Measurements from ENCODE around the gene WDR43.

Gene WDR43

DNA sequence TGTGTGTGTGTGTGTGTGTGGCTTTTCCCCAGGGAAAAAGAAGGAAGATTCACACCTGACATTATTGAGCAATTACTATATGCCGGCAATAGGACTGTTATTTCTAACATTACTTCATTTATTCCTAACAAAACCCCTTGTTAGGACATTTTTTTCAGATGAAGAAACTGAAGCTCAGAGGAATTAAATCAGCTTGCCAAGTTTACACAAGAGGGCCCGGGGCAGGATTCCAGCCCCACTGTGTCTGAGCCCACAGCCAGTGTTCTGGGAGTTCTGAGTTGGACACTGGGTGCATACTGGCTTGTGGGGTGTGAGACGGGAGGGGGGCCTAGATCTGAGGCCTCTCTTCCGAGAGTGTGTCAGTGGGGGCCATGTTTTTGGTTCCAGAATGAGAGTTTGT lies 96.6 kb downstream of the WDR43 start:
- DNase-seq (ENCODE audit: low read depth in 2 of 2, low spot score in 1 of 2) = no peak

DNA sequence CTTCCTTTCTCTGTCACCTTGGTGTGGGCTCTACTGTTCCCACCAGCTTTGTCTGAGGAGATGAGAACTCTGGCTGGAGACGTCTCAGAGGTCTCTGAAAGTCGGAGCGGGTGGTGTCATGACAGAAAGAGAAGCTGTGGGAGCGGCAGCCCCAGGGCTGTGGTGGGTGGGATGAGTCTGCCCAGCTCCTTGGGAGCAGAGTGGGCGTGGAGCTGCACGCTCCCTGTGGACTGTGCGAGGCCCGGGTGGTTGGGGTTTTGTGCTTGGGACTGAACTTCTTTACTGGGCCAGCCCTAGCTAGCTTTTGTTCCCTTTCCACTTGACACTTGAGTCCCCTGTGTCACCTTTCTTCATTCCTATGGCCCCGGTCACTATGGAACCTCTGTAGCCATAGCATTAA lies 97.0 kb downstream of the WDR43 start:
- DNase-seq (ENCODE audit: low read depth in 2 of 2, low spot score in 1 of 2) = no peak

DNA sequence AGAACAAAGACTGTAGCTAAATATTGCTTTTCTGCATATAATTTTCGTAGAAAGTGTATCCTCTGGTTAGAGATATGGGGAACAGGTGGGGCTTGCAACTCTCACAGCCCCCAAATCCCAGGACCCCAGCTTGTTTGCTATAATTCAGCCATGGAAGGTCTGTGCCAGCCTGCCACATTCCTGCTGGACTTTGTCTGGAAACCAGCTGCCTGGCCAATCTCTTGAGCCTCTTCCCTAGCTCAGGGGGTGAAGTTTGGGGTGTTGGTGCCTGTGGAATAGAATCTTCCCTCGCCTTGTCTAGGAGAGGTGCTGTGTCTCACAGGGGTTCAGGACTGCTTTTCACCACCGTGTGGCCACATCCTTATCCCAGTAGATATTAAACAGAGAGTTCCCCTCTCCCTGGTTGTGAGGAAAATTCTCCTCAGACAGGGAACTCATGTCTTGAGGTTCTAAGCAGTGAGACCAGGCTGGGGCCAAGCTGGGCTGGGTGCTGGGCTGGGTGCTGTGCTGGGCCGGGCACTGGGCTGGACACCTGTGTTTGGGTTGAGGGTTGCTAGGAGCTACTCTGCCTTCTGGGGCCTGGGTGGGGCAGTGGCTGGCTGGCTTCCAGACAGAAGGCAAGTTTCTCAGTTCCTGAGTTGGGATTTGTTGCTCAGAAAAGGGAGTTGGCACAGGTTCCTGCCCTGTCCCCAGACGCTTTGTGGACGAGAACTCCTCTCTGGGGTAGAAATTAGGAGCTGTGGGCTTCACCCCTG lies 98.9 kb downstream of the WDR43 start:
- no peak for DNase-seq (ENCODE audit: low read depth in 2 of 2, low spot score in 1 of 2)

DNA sequence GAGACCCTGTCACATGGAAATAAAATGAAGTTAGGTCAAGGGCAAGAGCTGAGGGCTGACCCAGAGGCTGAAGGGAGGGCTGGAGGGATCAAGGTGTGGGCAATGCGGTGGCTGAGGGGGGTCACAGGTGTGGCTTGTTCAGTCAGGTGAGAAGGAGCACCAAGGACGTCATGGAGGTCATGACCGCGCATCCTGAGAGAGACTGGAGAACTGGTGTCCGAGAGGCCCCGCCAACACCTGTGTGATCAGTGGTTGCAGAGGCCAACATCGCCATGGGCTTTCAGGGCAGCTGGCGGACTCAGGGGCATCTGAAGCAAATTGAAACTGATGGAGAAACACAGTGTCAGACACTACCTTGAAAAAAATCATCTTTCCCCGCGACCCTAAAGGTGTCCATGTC lies 99.6 kb downstream of the WDR43 start:
- DNase-seq (ENCODE audit: low read depth in 2 of 2, low spot score in 1 of 2) = no peak

DNA sequence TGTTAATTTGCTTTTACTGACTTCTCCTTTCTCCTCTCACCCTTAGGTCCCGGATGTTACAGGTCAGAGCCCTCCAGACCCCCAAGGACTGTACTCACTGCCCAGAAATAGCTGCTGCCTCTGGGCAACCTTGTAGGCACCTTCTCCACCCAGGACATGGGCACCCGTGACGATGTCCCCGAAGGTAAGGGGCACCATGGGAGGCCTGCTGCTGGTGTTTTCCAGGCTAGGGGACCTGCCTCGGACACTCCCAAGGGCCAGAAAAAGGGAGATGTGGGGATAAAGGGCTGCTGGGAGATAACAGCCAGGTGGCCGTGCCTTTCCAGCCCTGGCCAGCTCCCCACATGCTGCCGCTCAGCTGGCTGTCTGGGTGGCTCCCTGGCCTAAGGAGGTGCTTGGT lies 100.2 kb downstream of the WDR43 start:
- DNase-seq (ENCODE audit: low read depth in 2 of 2, low spot score in 1 of 2) = no peak

DNA sequence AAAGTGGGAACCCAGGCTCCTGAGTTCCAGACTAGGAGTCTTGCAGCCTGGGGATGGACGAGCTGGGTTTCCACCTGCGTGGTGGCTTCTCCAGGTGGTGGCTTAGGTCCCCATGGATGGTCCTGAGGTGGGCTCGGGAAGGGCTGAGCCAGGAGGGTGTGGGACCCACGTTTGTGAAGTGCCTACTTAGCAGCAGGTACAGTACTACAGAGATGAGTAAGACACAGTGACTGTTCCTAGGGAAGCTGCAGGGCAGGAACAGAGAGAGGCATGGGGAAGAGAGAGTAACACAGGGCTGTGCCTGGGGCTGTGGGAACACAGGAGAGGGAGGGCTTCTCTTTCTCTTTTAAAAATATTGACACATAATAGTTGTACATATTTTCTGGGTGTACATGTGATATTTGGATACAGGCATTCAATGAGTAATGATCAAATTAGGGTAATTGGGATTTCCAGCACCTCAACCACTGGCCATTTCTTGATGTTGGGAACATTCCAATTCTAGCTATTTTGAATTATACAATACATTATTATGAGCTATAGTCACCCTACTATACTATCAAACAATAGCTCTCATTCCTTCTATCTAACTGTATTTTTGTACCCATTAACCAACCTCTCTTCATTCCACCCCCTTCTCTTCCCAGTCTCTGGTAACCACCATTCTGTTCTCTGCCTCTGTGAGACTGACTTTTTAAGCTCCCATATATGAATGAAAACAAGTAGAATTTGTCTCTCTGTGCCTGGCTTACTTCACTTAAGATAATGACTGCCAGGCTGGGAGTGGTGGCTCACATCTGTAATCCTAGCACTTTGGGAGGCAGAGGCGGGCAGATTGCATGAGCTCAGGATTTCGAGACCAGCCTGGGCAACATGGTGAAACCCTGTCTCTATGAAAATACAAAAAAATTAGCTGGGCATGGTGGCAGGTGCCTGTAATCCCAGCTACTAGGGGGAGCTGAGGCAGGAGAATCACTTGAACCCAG lies 101.6 kb downstream of the WDR43 start:
- DNase-seq (ENCODE audit: low read depth in 2 of 2, low spot score in 1 of 2) = no peak

DNA sequence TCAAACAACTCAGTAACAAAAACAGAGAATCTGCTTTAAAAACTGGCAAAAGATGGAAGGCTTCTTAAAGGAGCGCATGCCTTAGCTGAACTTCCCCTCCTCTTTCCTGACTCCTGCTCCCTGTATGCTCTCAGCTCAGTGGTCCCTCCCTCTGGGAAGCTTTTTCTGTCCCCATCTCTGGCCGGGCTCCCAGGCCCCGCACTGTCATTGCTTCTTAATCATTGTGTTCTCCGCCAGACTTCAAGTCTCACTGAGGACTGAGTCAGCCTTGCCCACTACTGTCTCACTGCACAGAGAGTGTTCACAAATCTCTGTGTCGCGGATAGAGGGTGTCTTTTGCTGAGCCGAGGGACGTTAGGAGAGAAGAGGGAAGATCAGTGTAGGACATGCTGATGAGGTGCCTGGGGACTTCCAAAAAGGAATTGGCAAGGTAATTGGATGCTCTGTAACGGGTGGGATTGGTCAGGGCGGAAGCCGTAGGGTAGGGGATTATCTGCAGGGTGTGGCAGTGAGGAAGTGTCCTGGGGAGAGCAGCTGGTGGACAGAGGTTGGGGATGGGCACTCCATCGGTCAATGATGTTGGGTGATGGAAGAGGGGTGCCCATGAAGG lies 102.9 kb downstream of the WDR43 start:
- DNase-seq (ENCODE audit: low read depth in 2 of 2, low spot score in 1 of 2) = no peak
